ENCODE data around the gene ENOX1.
"Not testable (repeated sequence)": the region's sequence is repeated elsewhere in the genome, so short reads cannot be mapped to it uniquely, and the experiment has no call there.

Gene ENOX1

DNA sequence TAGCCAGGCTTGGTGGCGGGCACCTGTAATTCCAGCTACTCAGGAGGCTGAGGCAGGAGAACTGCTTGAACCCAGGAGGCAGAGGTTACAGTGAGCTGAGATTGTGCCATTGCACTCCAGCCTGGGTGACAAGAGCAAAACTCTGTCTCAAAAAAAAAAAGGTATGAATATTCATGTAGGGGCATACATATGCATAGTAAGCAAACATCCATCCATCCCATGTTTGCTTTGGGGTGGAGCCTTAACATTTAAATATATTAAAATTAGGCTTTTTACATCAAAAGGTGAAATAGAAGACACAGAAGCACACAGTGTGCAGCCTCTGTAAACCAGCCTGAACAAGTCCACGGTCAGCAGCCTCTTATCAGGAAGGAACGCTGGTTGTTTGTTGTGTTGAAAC lies 618.3 kb downstream of the ENOX1 start:
- DNase-seq = not testable (repeated sequence)

DNA sequence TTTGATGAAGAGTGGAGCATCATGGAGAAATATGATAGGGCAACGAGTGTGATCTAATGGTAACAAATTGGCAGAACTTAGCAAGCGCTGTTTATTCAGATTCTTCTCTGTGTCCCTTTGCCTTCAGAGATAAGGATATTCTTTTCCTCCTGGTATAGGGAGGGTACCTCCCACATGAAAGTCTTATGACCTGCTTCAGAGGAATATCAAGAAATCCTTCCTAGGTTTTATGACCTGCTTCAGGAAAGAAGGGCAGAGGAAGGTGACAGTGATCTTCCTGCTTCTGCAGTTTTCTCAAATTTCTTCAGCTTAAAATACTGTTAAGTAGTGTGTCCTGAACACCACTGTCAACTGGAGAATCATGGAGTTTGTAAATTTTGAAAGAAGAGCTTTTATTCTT lies 619.0 kb downstream of the ENOX1 start:
- no peak for DNase-seq

- DNase-seq = no peak
Observed at GRCh38 chr13:43166644-43167457, 619.9 kb downstream of the ENOX1 start.
